GM21717 (cell line): Measurements from ENCODE around the gene NR2F6.

Experiments
- ATAC-seq: cut with Tn5 transposase; IDR thresholded peaks from one replicate; pipeline ENCODE4 v1.9.1; 2021; ENCODE audit warnings: mild to moderate bottlenecking, moderate library complexity; ENCODE audit not compliant: unreplicated experiment

The NR2F6 gene

DNA sequence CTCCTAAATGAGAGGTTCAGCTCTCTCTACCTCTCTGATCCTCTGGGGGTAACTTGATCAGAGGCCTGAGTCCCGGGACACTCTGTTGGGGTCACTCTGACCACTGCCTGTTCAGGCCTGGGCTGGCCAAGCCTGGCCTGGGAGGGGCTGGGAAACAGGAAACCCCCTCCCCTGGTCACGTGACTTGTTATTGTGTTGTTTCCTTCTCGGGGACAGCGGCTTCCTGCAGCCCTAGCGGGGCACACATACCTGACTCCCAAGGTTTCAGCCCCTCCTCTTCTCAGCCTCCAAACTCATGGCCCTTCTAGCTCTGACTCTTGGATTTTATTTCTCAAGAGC lies 18.9 kb upstream of the NR2F6 start, which contains the start of gene USHBP1:
Gene USHBP1 (minus strand): TSS at position 105 of the 339 bp plus-strand sequence. CDS start 446 bp downstream, outside the sequence.
- no peak for ATAC-seq

DNA sequence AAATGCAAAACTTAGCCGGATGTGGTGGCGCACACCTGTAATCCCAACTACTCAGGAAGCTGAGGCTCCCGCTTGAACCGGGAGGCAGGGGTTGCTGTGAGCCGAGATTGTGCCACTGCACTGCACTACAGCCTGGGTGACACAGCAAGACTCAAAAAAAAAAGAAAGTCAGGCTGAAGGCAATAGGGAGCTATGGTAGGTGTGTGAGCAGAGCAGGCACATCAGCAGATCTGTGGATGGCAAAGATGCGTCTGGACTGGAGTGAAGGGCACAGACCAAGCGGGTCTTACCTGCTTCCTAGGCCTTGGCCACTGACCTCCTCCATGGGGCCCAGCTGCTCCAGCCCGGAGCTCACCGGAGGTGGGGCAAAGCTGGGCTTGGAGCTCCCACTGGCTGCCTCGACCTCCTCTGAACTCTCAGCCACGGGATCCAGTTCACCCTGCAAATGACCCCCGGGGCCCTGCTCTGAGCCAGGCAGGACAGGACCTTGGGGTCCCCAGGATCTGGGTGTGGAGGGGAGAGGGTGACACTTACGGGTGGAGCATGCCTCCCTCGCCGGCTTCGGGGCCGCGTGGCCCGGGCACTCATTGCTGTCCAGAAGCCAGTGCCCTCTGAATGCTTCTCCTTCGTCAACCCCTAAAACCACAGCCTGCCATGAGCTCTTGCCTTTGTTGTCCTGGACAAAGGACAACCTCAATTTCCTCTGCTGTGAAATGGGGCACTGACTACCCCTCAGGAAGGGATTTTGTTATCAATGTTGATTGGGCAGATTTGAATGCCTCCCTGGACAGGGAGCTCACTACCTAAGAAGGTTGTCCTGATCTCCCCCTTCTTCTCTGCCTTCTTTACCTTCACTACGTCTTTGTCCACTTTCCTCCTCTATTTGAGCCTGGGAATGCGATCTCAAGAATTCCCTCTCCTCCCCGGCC lies 18.3 kb upstream of the NR2F6 start:
- no peak for ATAC-seq

DNA sequence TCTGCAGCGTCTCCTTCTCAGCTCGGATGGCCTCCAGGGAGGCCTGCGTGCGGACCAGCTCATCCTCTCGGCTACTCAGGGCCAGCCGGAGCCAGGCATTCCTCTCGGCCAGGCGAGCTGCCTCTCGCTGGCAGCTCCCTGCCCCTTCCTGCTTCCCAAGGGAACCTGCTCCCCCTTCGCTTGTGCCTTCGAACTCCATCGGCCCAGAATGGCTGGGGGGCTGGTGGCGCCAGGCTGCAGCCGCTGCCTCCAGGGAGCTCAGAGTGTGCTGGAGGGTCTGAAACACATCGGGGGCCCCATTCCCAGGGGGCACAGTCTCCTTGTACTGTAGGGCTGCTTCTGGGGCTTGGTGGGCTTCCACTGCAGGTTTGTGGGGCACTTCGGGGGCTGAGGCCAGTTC lies 16.8 kb upstream of the NR2F6 start:
- no peak for ATAC-seq

- ATAC-seq, result no peak
These were observed 15.2 kb upstream of the NR2F6 start for GRCh38 chr19:17260842-17261325.

GRCh38 chr19:17259934-17260333 lies 14.2 kb upstream of the NR2F6 start:
- ATAC-seq, result no peak

- ATAC-seq, result no peak
These were observed 13.5 kb upstream of the NR2F6 start for GRCh38 chr19:17259118-17259780.

GRCh38 chr19:17256130-17256529 lies 10.4 kb upstream of the NR2F6 start:
- no peak for ATAC-seq

DNA sequence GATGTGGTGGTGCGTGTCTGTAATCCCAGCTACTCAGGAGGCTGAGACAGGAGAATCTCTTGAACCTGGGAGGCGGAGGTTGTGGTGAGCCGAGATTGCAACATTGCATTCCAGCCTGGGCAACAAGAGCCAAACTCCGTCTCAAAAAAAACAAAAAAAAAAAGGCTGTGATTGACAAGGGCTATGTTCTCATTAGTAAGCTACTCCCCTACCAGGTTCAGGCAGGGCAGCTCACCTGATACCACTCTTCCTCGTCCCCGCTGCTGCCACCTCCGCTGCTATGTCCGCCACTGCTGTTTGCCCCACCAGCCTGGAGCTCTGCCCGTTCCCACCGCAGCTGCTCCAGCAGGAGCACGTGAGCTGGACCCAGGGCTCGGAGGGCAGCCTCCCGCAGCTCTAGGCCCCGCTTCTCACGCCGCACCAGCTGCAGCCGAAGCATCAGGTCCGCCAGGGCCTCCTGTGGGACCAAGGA lies 9.5 kb upstream of the NR2F6 start:
- ATAC-seq, result no peak

DNA sequence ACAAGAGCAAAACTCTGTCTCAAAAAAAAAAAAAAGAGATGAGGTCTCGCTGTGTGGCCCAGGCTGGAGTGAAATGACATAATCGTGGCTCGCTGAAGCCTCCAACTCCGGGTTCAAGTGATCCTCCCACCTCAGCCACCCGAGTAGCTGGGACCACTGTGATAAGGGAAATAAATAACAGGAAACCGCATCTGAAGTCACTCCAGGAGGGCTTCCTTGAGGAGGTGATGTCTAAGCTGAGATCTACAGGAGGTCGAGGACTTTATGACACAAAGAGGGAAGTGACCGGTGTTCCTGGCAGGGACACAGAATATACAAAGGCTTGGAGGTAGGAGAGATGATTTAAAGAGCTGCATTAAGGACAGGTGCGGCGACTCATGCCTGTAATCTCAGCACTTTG lies 8.9 kb upstream of the NR2F6 start:
- no peak for ATAC-seq

DNA sequence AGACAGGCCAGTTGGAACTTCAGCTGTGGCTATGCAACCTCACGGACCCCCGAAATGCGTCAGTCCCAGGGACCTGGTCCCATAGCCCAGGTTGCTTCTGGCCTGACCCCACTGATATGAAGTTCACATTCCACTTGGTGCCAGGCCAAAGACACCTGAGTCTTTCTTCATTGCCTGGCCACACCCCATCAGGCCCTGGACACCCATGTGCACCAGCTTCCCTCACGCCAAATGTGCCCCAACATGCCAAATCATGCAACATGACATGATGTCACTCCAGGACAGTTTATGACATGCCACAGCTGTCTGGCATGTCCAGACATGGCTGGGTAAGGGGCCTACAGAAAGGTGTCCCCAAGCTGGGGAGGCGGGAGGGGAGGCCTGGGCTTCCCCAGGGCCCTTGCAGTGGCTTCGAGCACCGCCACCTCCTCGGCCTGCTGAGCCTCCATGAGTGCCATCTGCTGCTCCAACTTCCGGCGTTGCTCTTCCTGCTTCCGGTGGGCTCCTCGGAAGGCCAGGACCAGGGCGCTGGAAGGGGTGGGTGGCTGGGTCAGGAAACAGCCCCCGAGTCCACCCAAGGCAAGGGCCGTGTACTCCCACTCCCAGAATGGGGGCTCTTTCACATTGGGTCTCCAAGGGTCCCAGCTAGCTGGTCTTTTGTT lies 4.3 kb upstream of the NR2F6 start:
- ATAC-seq, result no peak

DNA sequence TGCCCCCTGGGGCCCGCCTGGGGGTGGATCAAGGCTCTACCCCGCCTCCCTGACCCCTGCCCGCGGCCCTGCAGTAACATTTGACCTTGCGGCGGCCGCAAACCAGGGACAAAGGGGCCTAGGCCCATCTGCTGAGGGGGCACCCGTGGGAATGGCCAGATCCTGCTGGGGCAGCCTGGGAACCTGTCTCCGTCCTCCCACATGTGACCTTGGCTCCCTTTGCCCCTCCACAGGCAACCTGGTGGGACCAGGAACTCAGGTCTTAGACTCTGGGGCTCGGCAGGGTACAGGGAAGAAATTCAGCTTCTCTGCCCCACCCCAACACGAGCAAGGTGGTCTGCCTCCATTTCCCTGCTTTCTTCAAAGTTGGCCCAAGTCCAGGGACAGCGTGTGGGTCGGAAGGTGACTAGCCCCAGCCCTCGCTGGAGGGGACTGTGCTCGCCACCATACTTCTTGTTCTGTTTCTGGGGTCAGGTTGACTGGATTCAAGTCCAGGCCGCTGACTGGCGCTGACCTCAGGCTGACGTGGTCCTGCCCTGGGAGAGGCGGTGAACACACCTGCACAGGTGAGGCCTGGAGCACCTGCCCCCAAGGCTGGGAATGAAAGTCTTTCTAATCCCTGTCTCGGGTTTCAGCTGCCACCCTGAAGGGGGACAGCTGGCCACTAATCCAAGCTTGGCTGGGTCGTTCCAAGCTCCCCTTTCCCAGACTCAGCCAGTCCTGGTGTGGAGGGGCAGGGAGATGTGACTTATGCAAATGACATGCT lies 2.5 kb upstream of the NR2F6 start:
- ATAC-seq, result no peak

- ATAC-seq, result no peak
These were observed 1.1 kb upstream of the NR2F6 start for GRCh38 chr19:17246681-17247425.

DNA sequence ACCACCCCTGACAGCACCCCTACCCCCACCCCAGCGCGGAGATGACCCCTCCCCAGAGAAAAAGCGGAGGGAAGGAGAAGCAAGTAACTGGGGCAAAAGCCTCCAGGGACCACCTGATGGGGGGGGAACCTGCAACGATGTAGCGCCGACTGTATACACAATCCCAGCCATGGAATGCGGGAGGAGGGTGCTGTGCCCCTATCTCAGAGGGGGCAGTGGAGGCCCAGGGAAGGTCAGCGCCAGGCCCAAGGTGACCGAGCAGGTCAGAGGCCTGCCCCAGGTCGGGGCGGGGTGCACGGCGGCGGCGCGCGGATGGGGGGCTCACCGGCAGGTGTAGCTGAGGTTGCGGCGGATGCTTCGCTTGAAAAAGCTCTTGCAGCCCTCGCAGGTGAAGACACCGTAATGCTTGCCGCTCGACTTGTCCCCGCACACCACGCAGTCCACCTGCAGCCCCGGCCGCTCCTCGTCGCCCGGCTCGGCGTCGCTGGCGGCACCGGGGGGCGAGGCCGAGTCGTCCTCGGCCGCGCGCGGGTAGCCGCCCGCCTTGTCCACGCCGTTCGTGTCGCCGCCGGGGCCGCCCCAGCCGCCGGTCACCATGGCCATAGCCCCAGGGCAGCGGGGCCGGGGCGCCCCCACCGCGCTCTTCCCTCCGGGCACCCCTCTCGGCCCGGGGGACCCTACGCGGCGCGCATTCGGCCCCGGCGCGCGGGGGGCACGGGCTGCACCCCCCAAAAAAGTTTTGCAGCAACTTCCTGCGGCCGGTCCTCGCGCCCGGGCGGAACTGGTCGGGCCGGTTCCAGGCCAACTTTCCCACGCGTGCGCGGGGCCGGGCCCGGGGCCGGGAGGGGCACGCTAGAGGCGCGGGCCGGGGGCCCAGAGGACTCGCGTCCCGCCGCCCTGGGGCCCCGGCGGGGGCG lies 843 bp downstream of the NR2F6 start:
- no peak for ATAC-seq

GRCh38 chr19:17243830-17244617 lies 1.7 kb downstream of the NR2F6 start:
- no peak for ATAC-seq

DNA sequence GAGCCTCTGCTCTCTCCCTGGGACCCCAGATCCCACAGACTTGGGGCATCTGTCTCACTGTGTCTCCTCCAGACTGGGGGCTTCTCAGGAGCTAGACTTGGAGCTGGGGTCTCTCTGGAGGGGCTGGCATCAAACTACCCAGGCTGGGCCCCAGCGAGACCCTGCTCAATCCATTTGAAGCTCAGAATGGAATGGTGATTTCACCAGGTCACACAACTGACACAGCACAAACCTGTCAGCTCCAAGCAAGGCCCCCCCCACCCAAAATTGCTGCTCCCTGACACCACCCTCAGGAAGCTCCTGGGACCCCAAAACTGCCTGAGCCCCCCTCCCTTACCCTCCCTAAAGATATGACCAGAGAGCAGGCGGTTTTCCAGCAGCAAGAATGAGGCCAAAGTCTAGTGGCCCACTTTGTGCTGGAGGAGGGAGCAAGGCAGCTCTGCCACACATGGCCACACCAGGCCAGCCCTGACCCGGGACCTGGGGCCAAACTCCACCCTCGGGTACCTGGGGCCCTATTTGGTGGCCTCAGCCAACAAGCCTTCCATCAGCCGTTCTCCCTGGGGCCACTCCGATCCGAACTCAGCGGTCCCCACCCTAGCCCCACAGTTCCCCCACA lies 2.4 kb downstream of the NR2F6 start:
- ATAC-seq, result no peak

GRCh38 chr19:17242431-17243208 lies 3.1 kb downstream of the NR2F6 start:
- no peak for ATAC-seq

DNA sequence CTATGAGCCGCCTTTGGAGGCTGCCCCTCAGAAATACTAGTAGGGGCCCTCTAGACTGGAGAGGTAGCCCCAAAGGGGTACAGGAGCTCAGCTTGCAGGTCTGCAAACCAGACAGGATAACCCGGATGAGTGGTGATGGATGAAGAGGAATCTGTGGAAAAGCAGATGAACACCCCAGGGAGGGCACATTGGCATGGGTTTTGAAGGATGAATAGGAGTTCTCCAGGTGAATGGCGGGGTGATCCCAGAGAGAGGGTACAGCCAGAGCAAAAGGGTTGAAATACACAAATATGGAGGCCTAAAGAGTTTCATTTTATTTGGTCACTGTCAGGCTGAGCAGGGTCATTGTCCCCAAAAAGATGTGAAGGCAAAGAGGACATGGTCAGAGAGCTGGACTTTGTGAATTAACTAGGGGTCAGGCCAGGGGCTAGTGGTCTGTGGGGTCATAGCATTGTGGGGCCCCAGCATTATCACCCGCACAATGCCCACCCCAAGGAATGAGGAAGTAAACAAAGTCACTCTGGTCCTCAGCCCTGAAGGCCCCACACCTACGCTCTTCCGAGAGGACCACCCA lies 4.8 kb downstream of the NR2F6 start:
- no peak for ATAC-seq
